HG03558 (cell line): Measurements from ENCODE around the gene CRIP2.

Experiments used
- ATAC-seq: cut with Tn5 transposase; IDR thresholded peaks from one replicate; pipeline ENCODE4 v1.9.1; 2021; ENCODE audit warnings: moderate number of reproducible peaks; ENCODE audit not compliant: unreplicated experiment; ENCODE audit errors: extremely low read depth

CRIP2 gene

DNA sequence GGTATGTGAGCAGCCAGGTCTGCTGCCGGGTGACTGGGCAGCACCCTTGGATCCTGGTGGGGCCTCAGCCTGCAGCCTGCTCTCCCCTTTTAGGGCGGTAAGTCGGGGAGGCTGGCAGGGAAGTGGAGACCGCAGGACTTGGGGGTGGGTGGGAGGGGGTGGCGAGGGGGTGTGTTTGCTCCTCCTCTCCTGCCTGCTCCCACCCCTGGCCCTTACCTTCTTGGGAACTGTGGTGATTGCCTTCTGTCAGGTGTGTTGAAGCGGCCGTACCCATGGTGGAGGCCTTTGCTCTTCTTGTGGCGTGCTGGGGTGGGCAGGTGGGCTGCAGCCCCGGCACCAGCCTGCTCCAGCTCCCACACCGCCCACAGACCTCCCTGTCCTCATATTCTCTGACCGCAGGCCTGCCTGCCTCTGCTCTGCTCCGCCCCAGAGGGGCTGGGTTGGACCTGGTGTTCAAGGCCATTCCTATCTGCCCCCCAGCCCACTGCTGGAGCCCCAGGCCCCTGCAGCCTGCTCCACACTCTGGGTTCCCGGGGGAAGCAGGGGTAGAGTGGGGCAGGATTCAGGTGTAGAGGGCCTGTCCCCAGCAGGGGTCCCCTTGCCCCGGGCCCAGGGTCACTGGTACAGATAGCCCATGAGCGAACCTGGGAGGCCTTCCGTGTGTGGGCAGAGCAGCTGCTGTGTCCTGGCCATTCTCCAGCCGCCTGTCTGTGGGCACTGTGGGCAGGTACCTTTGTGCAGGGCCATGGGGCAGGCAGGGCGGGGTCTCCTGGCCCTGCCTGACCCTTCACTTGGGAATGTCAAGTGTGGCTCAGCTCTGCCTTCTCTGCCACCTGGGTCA lies 21.6 kb downstream of the CRIP2 start:
- no peak for ATAC-seq

DNA sequence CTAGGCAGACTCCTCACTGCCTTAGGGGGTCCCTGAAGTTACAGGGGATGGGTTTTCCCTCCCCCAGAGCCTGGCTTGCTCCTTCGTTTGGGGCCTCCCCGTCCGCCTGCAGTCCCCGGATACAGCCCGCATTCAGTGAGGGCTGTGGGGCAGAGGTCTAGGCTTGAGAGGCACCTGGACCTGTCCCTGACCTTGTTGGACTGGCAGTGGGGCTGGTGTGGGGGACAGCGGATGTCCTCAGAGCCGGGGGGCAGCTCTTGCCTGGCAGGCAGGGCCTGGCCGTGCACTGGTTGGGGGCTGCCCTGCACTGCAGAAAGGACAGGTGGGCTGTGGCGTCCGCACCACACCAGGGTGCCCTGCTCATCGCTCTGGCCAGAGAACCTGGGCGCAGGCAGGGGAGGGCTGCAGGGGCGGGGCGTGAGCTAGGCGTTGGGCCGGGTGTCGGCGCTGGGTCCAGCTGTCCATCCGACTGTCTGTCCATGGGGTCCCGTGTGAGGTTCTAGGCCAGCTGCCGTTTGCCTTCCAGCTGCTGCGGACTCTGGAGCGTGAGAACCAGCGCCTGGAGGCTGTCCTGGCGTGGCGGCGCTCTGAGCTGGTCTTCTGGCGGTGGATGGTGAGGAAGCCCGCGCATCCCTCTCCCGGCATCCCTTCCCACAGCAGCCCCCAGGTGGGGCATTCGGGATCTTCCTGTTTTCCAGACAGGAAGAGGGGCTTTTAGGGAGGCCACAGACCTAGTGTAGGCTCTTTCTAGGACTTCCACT lies 22.4 kb downstream of the CRIP2 start:
- no peak for ATAC-seq

GRCh38 chr14:105497671-105498429 lies 23.2 kb downstream of the CRIP2 start:
- no peak for ATAC-seq

DNA sequence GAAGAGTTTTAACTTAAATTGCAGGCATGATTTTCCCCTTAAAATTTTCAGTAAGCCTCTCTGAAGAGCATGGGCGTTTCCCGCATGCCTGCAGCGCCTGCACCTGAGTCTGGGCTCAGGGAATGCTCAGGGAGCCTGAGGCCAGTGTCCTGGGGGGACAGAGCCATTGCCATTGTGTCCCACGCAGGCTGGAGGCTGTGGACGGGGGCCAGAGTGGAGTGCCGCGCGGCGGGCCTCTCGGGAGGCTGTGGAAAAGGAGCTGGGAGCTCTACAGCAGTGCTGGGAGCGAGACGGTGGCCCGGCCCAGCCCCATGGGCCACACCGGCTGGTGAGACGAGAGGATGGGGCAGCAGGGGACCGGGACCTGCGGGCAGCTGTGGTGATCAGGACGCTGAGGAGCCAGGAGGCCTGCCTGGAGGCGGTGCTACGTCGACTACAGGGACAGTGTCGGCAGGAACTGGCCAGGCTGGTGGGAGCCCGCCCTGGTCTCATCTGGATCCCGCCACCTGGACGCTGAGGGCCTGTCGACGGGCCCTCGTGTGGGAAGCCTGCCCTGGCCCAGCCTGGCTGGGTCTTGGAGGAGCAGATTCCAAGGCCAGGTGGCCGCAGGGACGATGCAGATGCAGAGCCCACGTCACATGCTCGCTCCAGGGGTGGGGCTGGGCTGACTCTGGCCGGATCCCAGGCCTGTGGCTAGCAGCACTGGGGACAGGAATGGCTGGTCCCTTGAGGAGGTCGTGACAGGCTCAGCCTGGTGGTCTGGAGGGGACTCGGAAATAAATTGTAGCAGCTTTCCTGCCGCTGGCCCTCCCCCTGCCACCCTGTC lies 24.0 kb downstream of the CRIP2 start:
- ATAC-seq = no peak

DNA sequence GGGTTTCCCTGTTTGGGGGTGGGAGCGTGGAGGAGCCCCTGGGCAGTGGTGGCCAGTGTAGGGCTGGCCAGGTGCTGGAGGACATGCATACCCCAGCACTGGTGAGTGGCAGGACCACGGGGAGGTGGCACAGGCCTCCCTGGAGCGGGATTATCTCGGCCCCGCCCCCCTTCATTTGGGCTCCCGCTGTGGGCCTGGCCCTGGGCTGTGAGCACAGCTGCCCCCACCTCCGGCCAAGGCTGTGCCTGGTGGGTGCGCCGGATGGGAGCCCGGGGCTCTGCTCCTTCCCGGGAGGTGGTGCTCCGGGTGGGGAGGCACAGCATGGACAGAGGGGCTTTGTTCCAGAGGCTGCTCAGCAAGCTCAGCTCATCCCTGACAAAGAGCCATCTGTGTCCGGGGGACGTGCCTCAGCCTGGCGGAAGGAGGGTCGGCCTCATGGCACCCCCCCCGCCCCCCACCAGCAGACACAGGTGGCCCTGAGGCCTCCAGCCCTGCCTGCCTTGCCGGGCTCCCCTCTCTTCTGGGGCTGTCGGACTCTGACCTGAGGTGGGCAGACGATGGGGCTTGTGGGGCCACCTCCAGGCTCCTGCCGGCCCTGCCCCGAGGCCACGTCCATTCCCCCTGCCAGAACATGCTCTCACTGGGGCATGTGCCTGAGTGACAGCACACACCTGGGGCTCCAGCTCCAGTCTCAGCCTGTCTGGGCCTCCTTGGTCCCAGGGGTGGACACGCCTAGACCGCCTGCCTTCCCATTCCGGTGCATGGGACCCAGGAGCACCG lies 24.8 kb downstream of the CRIP2 start:
- no peak for ATAC-seq

- no peak for ATAC-seq
Observed at GRCh38 chr14:105500036-105500725, 25.6 kb downstream of the CRIP2 start.

- ATAC-seq = no peak
Observed at GRCh38 chr14:105500726-105501101, 26.1 kb downstream of the CRIP2 start.

GRCh38 chr14:105501504-105502291 lies 27.1 kb downstream of the CRIP2 start:
- ATAC-seq = no peak

DNA sequence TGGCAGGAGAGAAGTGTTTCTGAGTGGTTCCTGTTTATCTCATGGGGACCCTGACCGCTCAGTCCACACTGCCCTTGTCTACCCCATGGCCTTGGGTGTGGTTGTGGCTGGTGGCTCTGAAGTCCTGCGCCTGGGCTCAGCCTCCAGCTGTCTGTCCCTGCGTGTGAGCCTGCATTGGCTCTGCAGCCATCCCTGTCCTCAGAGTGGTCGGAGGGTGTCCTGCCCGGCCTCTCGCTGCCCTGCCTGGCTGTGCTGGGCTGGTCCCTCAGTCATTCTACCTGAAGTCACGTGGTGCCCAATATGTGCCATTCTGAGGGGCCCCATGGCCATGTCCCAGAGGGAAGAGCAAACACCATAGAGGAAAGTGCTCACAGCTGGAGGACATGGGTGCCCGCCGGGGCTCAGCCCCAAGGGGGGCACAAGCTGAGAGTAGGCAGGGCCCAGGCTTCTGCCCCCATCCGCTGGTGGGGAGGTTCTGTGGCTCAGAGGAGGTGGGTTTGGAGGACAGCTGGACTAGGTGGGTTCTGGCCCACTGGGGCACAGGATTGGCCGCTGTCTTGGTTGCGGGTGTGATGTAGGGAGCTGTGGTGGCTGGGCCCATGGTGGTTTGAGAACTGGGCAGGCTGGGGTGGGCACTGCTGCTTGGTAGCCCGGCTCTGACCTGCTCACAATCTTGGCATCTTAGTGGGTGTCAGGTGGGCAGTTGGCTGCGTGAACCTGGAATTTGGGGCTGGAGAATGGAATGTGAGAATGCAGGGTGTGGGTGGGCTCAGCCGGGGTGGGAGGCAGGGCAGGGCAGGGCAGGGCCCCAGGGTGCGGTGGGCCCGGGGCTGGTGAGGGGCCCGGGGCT lies 28.1 kb downstream of the CRIP2 start:
- no peak for ATAC-seq

GRCh38 chr14:105503296-105503640 lies 28.6 kb downstream of the CRIP2 start:
- ATAC-seq = no peak

GRCh38 chr14:105503935-105504692 lies 29.5 kb downstream of the CRIP2 start:
- no peak for ATAC-seq

DNA sequence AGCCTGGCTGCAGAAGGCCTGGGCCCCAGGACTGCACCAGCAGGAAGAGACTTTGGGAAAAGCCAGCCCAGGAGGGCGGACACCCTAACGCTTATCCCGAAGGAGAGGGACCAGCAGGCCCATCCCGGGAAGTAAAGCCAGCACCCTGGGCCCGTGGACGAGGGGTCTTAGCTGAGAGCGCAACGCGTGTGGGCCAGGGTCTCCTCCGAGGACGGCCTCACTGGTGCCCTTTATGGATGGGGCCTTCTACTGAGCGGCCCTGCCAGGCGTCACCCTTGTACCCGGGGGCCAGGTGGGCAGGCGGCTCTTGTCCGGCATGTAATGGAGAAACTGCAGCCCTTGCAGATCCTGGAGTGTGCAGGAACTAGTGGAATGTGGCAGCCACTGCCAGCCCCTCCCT lies 30.5 kb downstream of the CRIP2 start:
- ATAC-seq = no peak

GRCh38 chr14:105507247-105507646 lies 32.6 kb downstream of the CRIP2 start:
- ATAC-seq = no peak

GRCh38 chr14:105508069-105508468 lies 33.4 kb downstream of the CRIP2 start:
- ATAC-seq = no peak

DNA sequence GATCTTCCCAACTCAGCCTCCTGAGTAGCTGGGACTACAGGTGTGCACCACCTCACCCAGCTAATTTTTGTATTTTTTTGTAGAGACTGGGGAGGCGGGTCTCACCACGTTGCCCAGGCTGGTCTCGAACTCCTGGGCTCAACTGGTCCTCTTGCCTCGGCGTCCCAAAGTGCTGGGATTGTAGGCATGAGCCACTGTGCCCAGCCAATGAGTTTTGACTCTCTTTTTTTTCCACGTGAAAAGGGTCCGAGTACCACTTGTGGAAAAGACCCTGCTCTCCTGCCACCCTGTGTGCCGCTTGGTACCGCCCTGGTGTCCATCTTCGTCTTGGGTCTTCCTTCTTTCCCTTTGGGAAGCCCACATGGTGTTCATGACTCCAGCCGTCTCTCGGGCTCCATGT lies 34.0 kb downstream of the CRIP2 start:
- ATAC-seq = no peak

DNA sequence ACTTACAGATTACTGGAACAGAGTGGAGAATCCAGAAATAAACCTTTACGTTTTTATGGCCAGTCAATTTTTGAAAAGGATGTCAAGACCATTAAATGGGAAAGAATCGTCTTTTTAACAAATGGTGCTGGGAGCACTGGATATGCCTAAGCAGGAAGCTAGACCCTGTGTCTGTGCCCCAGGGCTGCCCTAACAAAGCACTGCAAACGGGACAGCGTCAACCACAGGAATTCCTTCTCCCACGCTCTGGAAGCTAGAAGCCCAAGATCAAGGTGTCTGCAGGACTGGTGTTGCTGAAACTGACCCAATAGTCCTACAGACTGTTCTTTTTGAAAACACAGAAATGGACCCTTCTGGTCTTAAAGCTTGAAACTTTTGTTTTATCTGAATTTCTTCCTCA lies 42.5 kb downstream of the CRIP2 start:
- ATAC-seq = no peak
